ENCODE measurements around the gene PNLIPRP3. TPM values are rescaled to one million over a fixed set of nuclear protein-coding genes. Genes with fewer than 3 reads are reported as not detected.

Gene PNLIPRP3
- total and polyA plus RNA-seq, 2 donors (not counting 3 experiments of a cell fraction or from before 2014, with no cell fraction given), result not detected

GRCh38 chr10:116472891-116473290, 45.2 kb downstream of the PNLIPRP3 start:
- Histone ChIP-seq H3K27me3 (ENCODE audit: control insufficient read depth in 2 of 2, insufficient read depth in 2 of 2, low read length in 2 of 2) (no peaks in the 10 kb centered on the region), H3K9me3 (replicated peaks; ENCODE audit: control insufficient read depth, insufficient read depth, low read length) (no peaks in the 10 kb centered on the region), H3K27ac (ENCODE audit: insufficient read depth, low read depth, low read length) (no peak overlapping the region), H3K4me3 (replicated peaks in 1 of 3; ENCODE audit: insufficient read depth in 1 of 3, low read depth in 1 of 3, low read length in 3 of 3) (no peak overlapping the region), H4K20me1 (replicated peaks; ENCODE audit: control insufficient read depth, extremely low read depth, insufficient read depth, low read length) (no peaks in the 10 kb centered on the region), H3K9ac (replicated peaks; ENCODE audit: extremely low read depth, insufficient read depth, low read length) (no peak overlapping the region), H3K79me2 (ENCODE audit: control insufficient read depth, insufficient read depth, low read length) (no peaks in the 10 kb centered on the region), H3K4me1 (ENCODE audit: control insufficient read depth, extremely low read depth, insufficient read depth, low read length) (no peaks in the 10 kb centered on the region), H2AFZ (ENCODE audit: low read depth, low read length) (no peak overlapping the region), H3K4me2 (ENCODE audit: insufficient read depth, low read length) (no peak overlapping the region), H3K9me1 (replicated peaks; ENCODE audit: control insufficient read depth, extremely low read depth, insufficient read depth, low read length) (no peaks in the 10 kb centered on the region), H3K36me3 (ENCODE audit: control insufficient read depth in 2 of 2, extremely low read depth in 1 of 2, insufficient read depth in 2 of 2, low read length in 2 of 2) (no peaks in the 10 kb centered on the region)
- FAIRE-seq, result no peak
- no TSS peak for BruUV-seq (replicated peaks)
- no peak for DNase-seq (ENCODE audit: low read depth, low spot score)
- ChIA-PET POLR2A (no interaction called here), CTCF (no interaction called here)
- intact Hi-C loops (cut with micrococcal nuclease) (no loop called here), dilution Hi-C loops (cut with MboI; ENCODE audit: extremely low pct_ligation_motif_present, low sequenced_read_pairs) (no loop called here)
- TF ChIP-seq POLR2AphosphoS5 (IDR thresholded peaks at IDR 0.05; ENCODE audit: insufficient read depth, low read depth, low read length), result no peak
- TF ChIP-seq GATA2 (IDR thresholded peaks at IDR 0.05; ENCODE audit: insufficient read depth, insufficient read length, low read depth, low read length), result no peak
- no peak for TF ChIP-seq FOS (IDR thresholded peaks at IDR 0.05; ENCODE audit: borderline replicate concordance, insufficient read depth, low read length)
- TF ChIP-seq POLR2A (IDR thresholded peaks at IDR 0.05; ENCODE audit: low read depth, low read length), result no peak
- TF ChIP-seq JUN (IDR thresholded peaks at IDR 0.05; ENCODE audit: borderline replicate concordance, insufficient read depth, insufficient read length, low read depth), result no peak
- TF ChIP-seq, protein P1, sequence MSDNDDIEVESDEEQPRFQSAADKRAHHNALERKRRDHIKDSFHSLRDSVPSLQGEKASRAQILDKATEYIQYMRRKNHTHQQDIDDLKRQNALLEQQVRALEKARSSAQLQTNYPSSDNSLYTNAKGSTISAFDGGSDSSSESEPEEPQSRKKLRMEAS (IDR thresholded peaks at IDR 0.05; ENCODE audit: insufficient read depth, insufficient read length), result no peak
- no peak for TF ChIP-seq EZH2 (IDR thresholded peaks at IDR 0.05; ENCODE audit: borderline replicate concordance, low read depth, low read length, severe bottlenecking)
- TF ChIP-seq MYC (IDR thresholded peaks at IDR 0.05; ENCODE audit: low read depth, low read length), result no peak
- TF ChIP-seq, protein P2, sequence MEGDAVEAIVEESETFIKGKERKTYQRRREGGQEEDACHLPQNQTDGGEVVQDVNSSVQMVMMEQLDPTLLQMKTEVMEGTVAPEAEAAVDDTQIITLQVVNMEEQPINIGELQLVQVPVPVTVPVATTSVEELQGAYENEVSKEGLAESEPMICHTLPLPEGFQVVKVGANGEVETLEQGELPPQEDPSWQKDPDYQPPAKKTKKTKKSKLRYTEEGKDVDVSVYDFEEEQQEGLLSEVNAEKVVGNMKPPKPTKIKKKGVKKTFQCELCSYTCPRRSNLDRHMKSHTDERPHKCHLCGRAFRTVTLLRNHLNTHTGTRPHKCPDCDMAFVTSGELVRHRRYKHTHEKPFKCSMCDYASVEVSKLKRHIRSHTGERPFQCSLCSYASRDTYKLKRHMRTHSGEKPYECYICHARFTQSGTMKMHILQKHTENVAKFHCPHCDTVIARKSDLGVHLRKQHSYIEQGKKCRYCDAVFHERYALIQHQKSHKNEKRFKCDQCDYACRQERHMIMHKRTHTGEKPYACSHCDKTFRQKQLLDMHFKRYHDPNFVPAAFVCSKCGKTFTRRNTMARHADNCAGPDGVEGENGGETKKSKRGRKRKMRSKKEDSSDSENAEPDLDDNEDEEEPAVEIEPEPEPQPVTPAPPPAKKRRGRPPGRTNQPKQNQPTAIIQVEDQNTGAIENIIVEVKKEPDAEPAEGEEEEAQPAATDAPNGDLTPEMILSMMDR (IDR thresholded peaks at IDR 0.05; ENCODE audit: extremely low read depth in 1 of 2, insufficient read depth in 1 of 2, low read depth in 1 of 2, low read length in 2 of 2), result no peak

Measured in endothelial cell of umbilical vein (primary cell).